Cardiac muscle cell (in vitro differentiated cells and primary cell): ENCODE results near the gene GNAS. TPM values are rescaled to one million over a fixed set of nuclear protein-coding genes. Genes with fewer than 3 reads are reported as not detected.

Experiments used
- DNase-seq, 2 donors: peaks; one replicate each; pipeline versions ENCODE4 v3.0.0 to v3.0.0-alpha.2; 2010 to 2017; ENCODE audit warnings: low read depth in 1 of 2, low spot score in 1 of 2
- H3K27ac ChIP-seq: fragments of 200-600 bp; sonication (generic); 2 replicates; pipeline ENCODE4 v1.5.1; 2016
- H3K27me3 ChIP-seq: fragments of 200-600 bp; sonication (generic); 2 replicates; pipeline ENCODE4 v1.6.0; 2016; ENCODE audit warnings: control low read depth
- H3K36me3 ChIP-seq: fragments of 200-600 bp; sonication (generic); 2 replicates; pipeline ENCODE4 v1.5.1; 2016; ENCODE audit warnings: control low read depth
- H3K4me1 ChIP-seq: fragments of 200-600 bp; sonication (generic); 2 replicates; pipeline ENCODE4 v1.8.1; 2017; ENCODE audit warnings: low read depth, mild to moderate bottlenecking, mixed run types
- H3K4me3 ChIP-seq: fragments of 200-600 bp; sonication (generic); 2 replicates; pipeline ENCODE4 v1.5.1; 2016; ENCODE audit warnings: mild to moderate bottlenecking
- H3K9me3 ChIP-seq: fragments of 200-600 bp; sonication (generic); 2 replicates; pipeline ENCODE4 v1.5.1; 2017; ENCODE audit warnings: low read depth, mild to moderate bottlenecking, control low read depth
- polyA plus RNA-seq: library from polyadenylated mRNA; unstranded; fragments of >200 nt; fragmentation: Nextera tagmentation; extraction: Ambion mirVana; gene quantifications from 2 replicates; pipeline ENCODE4 v1.2.1, GENCODE V29; 2016
- total RNA-seq: library from RNA; depleted of rRNA; stranded (reverse); fragments of >200 nt; gene quantifications from 2 replicates; pipeline ENCODE4 v1.2.3, GENCODE V29; 2016
- TF ChIP-seq, protein P1 (sequence below): IDR thresholded peaks from 2 replicates; pipeline ENCODE4 v1.5.1; 2012; ENCODE audit warnings: low read depth, mild to moderate bottlenecking, low read length

Gene GNAS
- total and polyA plus RNA-seq, 2 experiments from 2014 or later, result 1,319 to 2,744 TPM

DNA sequence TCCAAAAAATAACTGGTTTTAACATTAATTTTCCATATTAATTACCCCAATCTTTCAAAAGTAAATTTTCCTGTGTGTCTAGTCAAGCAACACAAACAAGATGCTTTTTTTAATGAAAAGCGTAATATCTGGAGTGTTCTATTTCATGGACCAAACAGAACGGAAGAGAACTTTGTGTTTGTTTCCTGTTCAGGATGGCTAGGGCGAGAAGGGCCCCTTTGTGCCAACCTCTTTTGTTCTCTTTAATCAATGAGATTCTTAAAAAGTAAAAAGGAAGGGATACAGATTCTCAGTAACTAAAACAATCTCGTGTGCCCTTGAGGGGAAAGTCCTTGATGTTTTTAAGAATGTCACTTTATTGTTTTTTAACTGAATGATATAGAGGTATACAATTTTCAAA is 55.7 kb downstream of the GNAS start:
- Histone ChIP-seq H3K27ac (peak overlapping the region; percentile 92), H3K4me3 (peak overlapping the region; percentile 25), H3K27me3 (no peaks in the 10 kb centered on the region), H3K9me3 (no peaks in the 10 kb centered on the region), H3K36me3 (peaks cover 76% of the 10 kb centered on the region), H3K4me1 (peaks cover 25% of the 10 kb centered on the region)
- TF ChIP-seq, protein P1, sequence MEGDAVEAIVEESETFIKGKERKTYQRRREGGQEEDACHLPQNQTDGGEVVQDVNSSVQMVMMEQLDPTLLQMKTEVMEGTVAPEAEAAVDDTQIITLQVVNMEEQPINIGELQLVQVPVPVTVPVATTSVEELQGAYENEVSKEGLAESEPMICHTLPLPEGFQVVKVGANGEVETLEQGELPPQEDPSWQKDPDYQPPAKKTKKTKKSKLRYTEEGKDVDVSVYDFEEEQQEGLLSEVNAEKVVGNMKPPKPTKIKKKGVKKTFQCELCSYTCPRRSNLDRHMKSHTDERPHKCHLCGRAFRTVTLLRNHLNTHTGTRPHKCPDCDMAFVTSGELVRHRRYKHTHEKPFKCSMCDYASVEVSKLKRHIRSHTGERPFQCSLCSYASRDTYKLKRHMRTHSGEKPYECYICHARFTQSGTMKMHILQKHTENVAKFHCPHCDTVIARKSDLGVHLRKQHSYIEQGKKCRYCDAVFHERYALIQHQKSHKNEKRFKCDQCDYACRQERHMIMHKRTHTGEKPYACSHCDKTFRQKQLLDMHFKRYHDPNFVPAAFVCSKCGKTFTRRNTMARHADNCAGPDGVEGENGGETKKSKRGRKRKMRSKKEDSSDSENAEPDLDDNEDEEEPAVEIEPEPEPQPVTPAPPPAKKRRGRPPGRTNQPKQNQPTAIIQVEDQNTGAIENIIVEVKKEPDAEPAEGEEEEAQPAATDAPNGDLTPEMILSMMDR, result no peak
- DNase-seq, result no peak

GRCh38 chr20:58908941-58909340 is 56.4 kb downstream of the GNAS start:
- Histone ChIP-seq H3K36me3 (peaks cover 72% of the 10 kb centered on the region), H3K27me3 (no peaks in the 10 kb centered on the region), H3K27ac (peak overlapping the region; percentile 92), H3K9me3 (no peaks in the 10 kb centered on the region), H3K4me3 (no peak overlapping the region), H3K4me1 (peaks cover 25% of the 10 kb centered on the region)
- TF ChIP-seq, protein P1, result no peak
- no peak for DNase-seq

DNA sequence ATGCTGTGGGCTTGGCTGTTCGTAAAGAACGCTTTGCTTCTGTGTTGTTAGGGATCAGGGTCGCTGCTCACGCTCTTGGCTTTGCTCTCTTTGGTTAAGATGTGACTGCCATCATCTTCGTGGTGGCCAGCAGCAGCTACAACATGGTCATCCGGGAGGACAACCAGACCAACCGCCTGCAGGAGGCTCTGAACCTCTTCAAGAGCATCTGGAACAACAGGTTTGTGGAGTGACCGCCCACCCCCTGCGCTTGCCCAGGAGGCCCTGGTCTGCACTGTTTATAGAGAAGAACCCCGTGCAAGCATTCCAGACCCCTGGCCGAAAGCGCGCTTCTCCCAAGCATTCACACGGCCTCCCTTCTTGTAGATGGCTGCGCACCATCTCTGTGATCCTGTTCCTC is 57.1 kb downstream of the GNAS start:
- H3K36me3 ChIP-seq, result peaks cover 65% of the 10 kb centered on the region
- H3K9me3 ChIP-seq, result no peaks in the 10 kb centered on the region
- peaks cover 25% of the 10 kb centered on the region for H3K4me1 ChIP-seq
- TF ChIP-seq, protein P1, result no peak
- no peak overlapping the region for H3K4me3 ChIP-seq
- no peak for DNase-seq
- H3K27me3 ChIP-seq, result no peaks in the 10 kb centered on the region
- peak overlapping the region; percentile 92 for H3K27ac ChIP-seq

- Histone ChIP-seq H3K4me1 (peaks cover 25% of the 10 kb centered on the region), H3K9me3 (no peaks in the 10 kb centered on the region), H3K27me3 (no peaks in the 10 kb centered on the region), H3K4me3 (no peak overlapping the region), H3K27ac (peak overlapping the region; percentile 92), H3K36me3 (peaks cover 56% of the 10 kb centered on the region)
- TF ChIP-seq, protein P1, result no peak
- no peak for DNase-seq
These were observed 58.0 kb downstream of the GNAS start for GRCh38 chr20:58910473-58910872.

GRCh38 chr20:58911309-58911708 is 58.8 kb downstream of the GNAS start:
- Histone ChIP-seq H3K27me3 (no peaks in the 10 kb centered on the region), H3K36me3 (peaks cover 48% of the 10 kb centered on the region), H3K4me3 (no peak overlapping the region), H3K27ac (peak overlapping the region; percentile 56), H3K9me3 (no peaks in the 10 kb centered on the region), H3K4me1 (peaks cover 25% of the 10 kb centered on the region)
- TF ChIP-seq, protein P1, result no peak
- DNase-seq, result no peak

DNA sequence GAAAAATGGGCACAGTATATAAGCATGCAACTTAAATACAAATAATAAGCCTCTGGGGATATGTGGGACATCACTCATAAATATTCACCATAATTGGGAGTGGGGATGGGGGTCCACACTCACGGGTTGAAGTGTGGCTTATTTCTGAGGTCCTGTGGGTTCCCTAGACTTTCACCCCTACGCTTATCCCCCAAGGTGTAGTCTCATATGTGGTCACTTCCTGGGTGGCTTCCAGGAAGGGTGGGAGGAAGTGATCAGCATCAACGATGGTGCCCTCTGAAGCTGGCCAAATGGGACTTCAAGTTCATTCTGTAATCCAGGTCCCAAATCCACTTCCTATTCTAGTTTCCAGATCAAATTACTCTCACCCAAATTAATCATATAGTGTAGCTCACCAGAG is 59.5 kb downstream of the GNAS start:
- no peak for DNase-seq
- TF ChIP-seq, protein P1, result no peak
- peaks cover 42% of the 10 kb centered on the region for H3K36me3 ChIP-seq
- peaks cover 20% of the 10 kb centered on the region for H3K4me1 ChIP-seq
- H3K4me3 ChIP-seq, result no peak overlapping the region
- H3K27me3 ChIP-seq, result no peaks in the 10 kb centered on the region
- H3K9me3 ChIP-seq, result no peaks in the 10 kb centered on the region
- H3K27ac ChIP-seq, result peak overlapping the region; percentile 38
